MM.1S (cell line): Measurements from ENCODE around the gene PODXL2.

Source experiments
- DNase-seq: peaks from one replicate; pipeline ENCODE4 v3.0.0-alpha.2; 2015
- H2AFZ ChIP-seq: fragments of 300-600 bp; sonication (generic); 2 replicates; pipeline ENCODE4 v1.6.0; 2016; ENCODE audit warnings: antibody characterized with exemption, low read length
- H3F3A ChIP-seq: fragments of 300-600 bp; sonication (generic); 2 replicates; pipeline ENCODE4 v1.6.1; 2016; ENCODE audit warnings: mild to moderate bottlenecking, antibody characterized with exemption, low read length, moderate library complexity, mixed read lengths; ENCODE audit not compliant: insufficient read depth
- H3K27ac ChIP-seq: fragments of 300-600 bp; sonication (generic); 2 replicates; pipeline ENCODE4 v1.5.1; 2016; ENCODE audit warnings: mild to moderate bottlenecking, low read length
- H3K27me3 ChIP-seq: fragments of 300-600 bp; sonication (generic); replicated peaks from 2 replicates; pipeline ENCODE4 v1.6.0; 2016; ENCODE audit warnings: low read length; ENCODE audit not compliant: insufficient read depth
- H3K36me3 ChIP-seq: fragments of 300-600 bp; sonication (generic); replicated peaks from 2 replicates; pipeline ENCODE4 v1.6.1; 2016; ENCODE audit warnings: mild to moderate bottlenecking, low read length, mixed read lengths; ENCODE audit not compliant: insufficient read depth
- H3K4me1 ChIP-seq: fragments of 300-600 bp; sonication (generic); 2 replicates; pipeline ENCODE4 v1.6.1; 2016; ENCODE audit warnings: low read length, mixed read lengths
- H3K4me2 ChIP-seq: fragments of 300-600 bp; sonication (generic); 2 replicates; pipeline ENCODE4 v1.6.0; 2016; ENCODE audit warnings: low read depth, low read length
- H3K4me3 ChIP-seq: fragments of 300-600 bp; sonication (generic); 2 replicates; pipeline ENCODE4 v1.5.1; 2016; ENCODE audit warnings: low read length, mixed read lengths
- H3K79me2 ChIP-seq: fragments of 300-600 bp; sonication (generic); 2 replicates; pipeline ENCODE4 v1.6.1; 2016; ENCODE audit warnings: mixed run types, low read length, mixed read lengths
- H3K9ac ChIP-seq: fragments of 300-600 bp; sonication (generic); 2 replicates; pipeline ENCODE4 v1.6.1; 2016; ENCODE audit warnings: low read length, mixed read lengths
- H3K9me2 ChIP-seq: fragments of 300-600 bp; sonication (generic); replicated peaks from 2 replicates; pipeline ENCODE4 v1.6.1; 2016; ENCODE audit warnings: mild to moderate bottlenecking, low read length, mixed read lengths; ENCODE audit not compliant: insufficient read depth
- H3K9me3 ChIP-seq: fragments of 300-600 bp; sonication (generic); replicated peaks from 2 replicates; pipeline ENCODE4 v1.6.1; 2016; ENCODE audit warnings: mild to moderate bottlenecking, low read length, mixed read lengths; ENCODE audit not compliant: insufficient read depth
- H4K20me1 ChIP-seq: fragments of 300-600 bp; sonication (generic); 2 replicates; pipeline ENCODE4 v1.6.1; 2016; ENCODE audit warnings: mild to moderate bottlenecking, low read length, moderate library complexity, mixed read lengths; ENCODE audit not compliant: insufficient read depth
- CTCF ChIP-seq: fragments of 300-600 bp; sonication (generic); IDR thresholded peaks from 2 replicates; pipeline ENCODE4 v1.5.1; 2016; ENCODE audit warnings: antibody characterized with exemption, low read length, mixed read lengths
- EZH2 ChIP-seq: fragments of 300-600 bp; sonication (generic); optimal IDR thresholded peaks from 2 replicates; pipeline ENCODE3; 2017; ENCODE audit warnings: low read depth, mild to moderate bottlenecking, antibody characterized with exemption, low read length, mixed read lengths
- EZH2phosphoT487 ChIP-seq: fragments of 300-600 bp; sonication (generic); IDR thresholded peaks from 2 replicates; pipeline ENCODE4 v1.6.1; 2018; ENCODE audit warnings: antibody characterized with exemption, low read length

PODXL2 gene

GRCh38 chr3:127714125-127714571 lies 85.2 kb downstream of the PODXL2 start:
- no peak overlapping the region for H3K9ac ChIP-seq
- no peak for TF ChIP-seq EZH2
- TF ChIP-seq EZH2phosphoT487 = no peak
- TF ChIP-seq CTCF = no peak
- no peak for DNase-seq
- no peaks in the 10 kb centered on the region for H3K9me3 ChIP-seq
- H3K4me1 ChIP-seq = no peaks in the 10 kb centered on the region
- H3K79me2 ChIP-seq = no peaks in the 10 kb centered on the region
- H3K36me3 ChIP-seq = no peaks in the 10 kb centered on the region
- H3K27ac ChIP-seq = no peak overlapping the region
- no peak overlapping the region for H3K4me2 ChIP-seq
- H2AFZ ChIP-seq = no peak overlapping the region
- H3K4me3 ChIP-seq = no peak overlapping the region
- no peaks in the 10 kb centered on the region for H3K27me3 ChIP-seq
- no peaks in the 10 kb centered on the region for H3K9me2 ChIP-seq
- no peaks in the 10 kb centered on the region for H3F3A ChIP-seq
- no peaks in the 10 kb centered on the region for H4K20me1 ChIP-seq

GRCh38 chr3:127714866-127715265 lies 85.9 kb downstream of the PODXL2 start:
- Histone ChIP-seq H3K79me2 (no peaks in the 10 kb centered on the region), H3K36me3 (no peaks in the 10 kb centered on the region), H2AFZ (no peak overlapping the region), H3K4me3 (no peak overlapping the region), H3F3A (no peaks in the 10 kb centered on the region), H3K9ac (no peak overlapping the region), H4K20me1 (no peaks in the 10 kb centered on the region), H3K4me1 (no peaks in the 10 kb centered on the region), H3K4me2 (no peak overlapping the region), H3K9me3 (no peaks in the 10 kb centered on the region), H3K9me2 (no peaks in the 10 kb centered on the region), H3K27ac (no peak overlapping the region), H3K27me3 (no peaks in the 10 kb centered on the region)
- no peak for DNase-seq
- TF ChIP-seq EZH2 = no peak
- no peak for TF ChIP-seq EZH2phosphoT487
- TF ChIP-seq CTCF = no peak

DNA sequence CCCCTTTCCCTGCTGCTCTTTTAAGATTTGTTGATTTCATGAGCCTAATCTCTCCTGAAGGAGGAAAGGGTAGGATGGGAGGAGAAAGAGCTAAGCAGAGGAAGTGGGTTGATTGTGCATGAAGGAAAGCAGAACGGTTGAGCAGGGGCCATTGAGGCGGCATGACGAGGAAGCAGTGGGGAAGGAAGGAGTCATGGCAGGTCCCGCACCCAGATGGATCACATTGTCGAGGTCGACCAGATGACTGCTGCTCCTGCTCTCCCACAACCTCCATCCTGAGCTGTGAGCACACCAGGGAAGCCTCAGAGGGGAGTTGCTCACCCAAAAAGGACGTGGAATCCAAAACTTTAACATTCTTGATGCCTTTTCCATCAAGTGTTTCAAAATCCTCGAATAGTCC lies 86.5 kb downstream of the PODXL2 start:
- H3F3A ChIP-seq = no peaks in the 10 kb centered on the region
- TF ChIP-seq EZH2 = no peak
- no peaks in the 10 kb centered on the region for H3K9me2 ChIP-seq
- DNase-seq = no peak
- H3K79me2 ChIP-seq = no peaks in the 10 kb centered on the region
- H3K27ac ChIP-seq = no peak overlapping the region
- H3K36me3 ChIP-seq = no peaks in the 10 kb centered on the region
- H3K9ac ChIP-seq = no peak overlapping the region
- H3K27me3 ChIP-seq = no peaks in the 10 kb centered on the region
- no peaks in the 10 kb centered on the region for H3K4me1 ChIP-seq
- H2AFZ ChIP-seq = no peak overlapping the region
- H4K20me1 ChIP-seq = no peaks in the 10 kb centered on the region
- no peaks in the 10 kb centered on the region for H3K9me3 ChIP-seq
- no peak overlapping the region for H3K4me3 ChIP-seq
- no peak overlapping the region for H3K4me2 ChIP-seq

- Histone ChIP-seq H3K79me2 (no peaks in the 10 kb centered on the region), H3K4me2 (no peak overlapping the region), H4K20me1 (no peaks in the 10 kb centered on the region), H3K4me3 (no peak overlapping the region), H3K36me3 (no peaks in the 10 kb centered on the region), H3K4me1 (no peaks in the 10 kb centered on the region), H3K27ac (no peak overlapping the region), H3K27me3 (no peaks in the 10 kb centered on the region), H3K9me2 (no peaks in the 10 kb centered on the region), H2AFZ (no peak overlapping the region), H3K9ac (no peak overlapping the region), H3F3A (no peaks in the 10 kb centered on the region), H3K9me3 (no peaks in the 10 kb centered on the region)
- DNase-seq = no peak
- no peak for TF ChIP-seq EZH2
- no peak for TF ChIP-seq EZH2phosphoT487
- no peak for TF ChIP-seq CTCF
These were observed 87.4 kb downstream of the PODXL2 start for GRCh38 chr3:127716384-127716783.
